ACC112 (cell line): ENCODE measurements around the gene PRKCG.

Experiments
- H2AFZ ChIP-seq: fragments of 200-600 bp; sonication (generic); one replicate; pipeline ENCODE4 v1.6.0; 2017; ENCODE audit warnings: antibody characterized with exemption, low read length; ENCODE audit not compliant: unreplicated experiment
- H3K27ac ChIP-seq: fragments of 200-600 bp; sonication (generic); 2 replicates; pipeline ENCODE4 v1.5.1; 2014; ENCODE audit warnings: low read depth, mild to moderate bottlenecking, antibody characterized with exemption, low read length, moderate library complexity
- H3K27me3 ChIP-seq: fragments of 200-600 bp; sonication (generic); 2 replicates; pipeline ENCODE4 v1.6.1; 2014; ENCODE audit warnings: mild to moderate bottlenecking, antibody characterized with exemption, low read length, moderate library complexity, mixed read lengths; ENCODE audit not compliant: insufficient read depth
- H3K36me3 ChIP-seq: fragments of 200-600 bp; sonication (generic); 2 replicates; pipeline ENCODE4 v1.6.1; 2016; ENCODE audit warnings: mild to moderate bottlenecking, antibody characterized with exemption, low read length, moderate library complexity, mixed read lengths; ENCODE audit not compliant: insufficient read depth
- H3K4me1 ChIP-seq: fragments of 200-600 bp; sonication (generic); one replicate; pipeline ENCODE4 v1.6.1; 2016; ENCODE audit warnings: low read length, mixed read lengths; ENCODE audit not compliant: insufficient read depth, unreplicated experiment, control insufficient read depth
- H3K4me3 ChIP-seq: fragments of 200-600 bp; sonication (generic); 2 replicates; pipeline ENCODE4 v1.5.1; 2014; ENCODE audit warnings: mild to moderate bottlenecking, low read depth, low read length
- H3K79me2 ChIP-seq: fragments of 200-600 bp; sonication (generic); one replicate; pipeline ENCODE4 v1.6.0; 2016; ENCODE audit warnings: low read length; ENCODE audit not compliant: control insufficient read depth, unreplicated experiment, insufficient read depth

PRKCG gene

DNA sequence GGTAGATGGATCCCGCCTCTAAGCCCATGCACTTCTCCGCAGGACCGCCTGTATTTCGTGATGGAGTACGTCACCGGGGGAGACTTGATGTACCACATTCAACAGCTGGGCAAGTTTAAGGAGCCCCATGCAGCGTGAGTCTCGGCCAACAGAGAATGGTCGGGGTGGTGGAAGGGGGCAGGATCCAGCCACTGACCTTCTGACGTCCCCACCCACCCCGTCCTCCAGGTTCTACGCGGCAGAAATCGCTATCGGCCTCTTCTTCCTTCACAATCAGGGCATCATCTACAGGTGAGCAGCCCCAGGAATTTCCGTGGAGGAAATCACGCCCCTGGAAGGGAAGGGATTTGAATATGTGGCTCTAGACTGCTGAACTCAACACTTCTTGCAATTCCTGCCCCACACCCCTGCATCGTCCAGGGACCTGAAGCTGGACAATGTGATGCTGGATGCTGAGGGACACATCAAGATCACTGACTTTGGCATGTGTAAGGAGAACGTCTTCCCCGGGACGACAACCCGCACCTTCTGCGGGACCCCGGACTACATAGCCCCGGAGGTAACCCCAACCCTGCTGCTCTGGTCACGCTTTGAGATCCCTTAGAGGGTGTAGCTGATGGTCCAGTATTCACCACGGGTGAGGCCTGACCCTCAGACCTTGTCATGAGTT is 18.3 kb downstream of the PRKCG start:
- no peaks in the 10 kb centered on the region for H3K79me2 ChIP-seq
- H3K27me3 ChIP-seq, result peaks cover 28% of the 10 kb centered on the region

DNA sequence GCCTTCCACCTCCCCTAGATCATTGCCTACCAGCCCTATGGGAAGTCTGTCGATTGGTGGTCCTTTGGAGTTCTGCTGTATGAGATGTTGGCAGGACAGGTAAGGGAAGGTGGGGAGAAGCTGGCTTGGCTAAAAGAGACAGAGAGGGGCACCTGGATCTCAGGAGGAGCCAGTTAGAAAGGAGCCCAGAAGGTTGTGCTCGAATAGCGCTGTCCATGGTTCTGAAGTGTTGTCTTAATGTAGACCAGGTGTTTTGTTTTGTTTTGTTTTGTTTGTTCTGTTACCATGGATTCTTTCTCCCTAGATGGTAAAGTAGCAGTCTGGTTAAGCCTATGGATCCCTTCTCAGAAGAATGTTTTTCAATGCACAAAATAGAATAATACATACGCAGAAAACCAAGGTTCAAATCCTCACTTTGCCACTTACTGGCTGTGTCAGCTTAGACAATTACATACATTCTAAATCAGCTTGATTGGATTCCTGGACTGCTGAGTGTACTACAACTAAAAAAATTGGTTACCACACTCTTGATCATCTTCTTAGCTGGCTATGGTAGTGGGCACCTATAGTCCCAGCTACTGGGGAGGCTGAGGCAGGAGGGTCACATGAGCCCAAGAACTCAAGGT is 21.2 kb downstream of the PRKCG start:
- no peak overlapping the region for H3K27ac ChIP-seq
- peaks cover 5% of the 10 kb centered on the region for H3K4me1 ChIP-seq
- peaks cover 36% of the 10 kb centered on the region for H3K27me3 ChIP-seq
- H3K36me3 ChIP-seq, result no peaks in the 10 kb centered on the region
- H3K4me3 ChIP-seq, result no peak overlapping the region
- no peak overlapping the region for H2AFZ ChIP-seq
- no peaks in the 10 kb centered on the region for H3K79me2 ChIP-seq

More for the DNA sequence above, 18.3 kb downstream of the PRKCG start:
- Histone ChIP-seq H2AFZ (no peak overlapping the region), H3K36me3 (no peaks in the 10 kb centered on the region), H3K27ac (no peak overlapping the region), H3K4me1 (no peaks in the 10 kb centered on the region), H3K4me3 (no peak overlapping the region)

DNA sequence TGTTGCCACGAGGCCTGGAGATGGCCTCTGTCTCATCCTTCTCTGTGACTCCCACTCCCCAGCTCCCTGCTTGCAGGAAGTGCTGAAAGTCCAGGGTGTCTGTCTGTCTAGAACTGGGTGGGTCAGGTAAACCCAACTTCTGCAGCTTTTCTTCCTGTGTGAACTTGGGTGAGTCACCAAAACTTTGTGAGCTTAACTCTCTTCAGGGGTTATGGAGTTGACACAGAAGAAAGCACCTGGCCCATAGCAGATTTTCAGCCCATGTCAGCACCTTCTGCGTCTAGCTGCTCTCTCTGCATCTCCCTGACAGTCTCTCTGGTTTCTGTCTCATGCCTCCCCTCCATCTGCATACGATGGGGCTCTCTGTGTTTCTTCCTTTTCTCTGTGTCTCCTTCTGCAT is 22.9 kb downstream of the PRKCG start:
- Histone ChIP-seq H2AFZ (no peak overlapping the region), H3K79me2 (no peaks in the 10 kb centered on the region), H3K27ac (no peak overlapping the region), H3K27me3 (peaks cover 45% of the 10 kb centered on the region), H3K4me3 (no peak overlapping the region), H3K4me1 (peaks cover 5% of the 10 kb centered on the region), H3K36me3 (no peaks in the 10 kb centered on the region)

DNA sequence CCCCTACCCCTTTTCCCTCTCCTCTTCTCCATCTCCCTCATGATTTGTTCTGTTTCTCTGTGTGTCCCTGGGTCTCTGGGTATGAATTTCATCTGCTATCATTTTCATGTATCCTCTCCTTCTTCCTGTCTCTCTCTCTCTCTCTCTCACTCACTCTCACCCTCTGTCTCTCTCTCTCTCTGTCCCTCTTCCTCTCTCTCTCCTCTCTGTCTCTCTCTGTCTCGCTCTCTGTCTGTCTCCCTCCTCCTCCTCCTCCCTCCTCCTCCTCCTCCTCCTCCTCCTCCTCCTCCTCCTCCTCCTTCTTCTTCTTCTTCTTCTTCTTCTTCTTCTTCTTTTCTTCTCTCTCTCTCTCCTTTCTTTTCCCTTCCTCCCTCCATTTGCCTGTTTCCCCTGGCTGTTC is 23.8 kb downstream of the PRKCG start:
- Histone ChIP-seq H3K4me1 (peaks cover 5% of the 10 kb centered on the region), H3K79me2 (no peaks in the 10 kb centered on the region), H2AFZ (no peak overlapping the region), H3K27me3 (peaks cover 54% of the 10 kb centered on the region), H3K27ac (no peak overlapping the region), H3K4me3 (no peak overlapping the region), H3K36me3 (no peaks in the 10 kb centered on the region)

DNA sequence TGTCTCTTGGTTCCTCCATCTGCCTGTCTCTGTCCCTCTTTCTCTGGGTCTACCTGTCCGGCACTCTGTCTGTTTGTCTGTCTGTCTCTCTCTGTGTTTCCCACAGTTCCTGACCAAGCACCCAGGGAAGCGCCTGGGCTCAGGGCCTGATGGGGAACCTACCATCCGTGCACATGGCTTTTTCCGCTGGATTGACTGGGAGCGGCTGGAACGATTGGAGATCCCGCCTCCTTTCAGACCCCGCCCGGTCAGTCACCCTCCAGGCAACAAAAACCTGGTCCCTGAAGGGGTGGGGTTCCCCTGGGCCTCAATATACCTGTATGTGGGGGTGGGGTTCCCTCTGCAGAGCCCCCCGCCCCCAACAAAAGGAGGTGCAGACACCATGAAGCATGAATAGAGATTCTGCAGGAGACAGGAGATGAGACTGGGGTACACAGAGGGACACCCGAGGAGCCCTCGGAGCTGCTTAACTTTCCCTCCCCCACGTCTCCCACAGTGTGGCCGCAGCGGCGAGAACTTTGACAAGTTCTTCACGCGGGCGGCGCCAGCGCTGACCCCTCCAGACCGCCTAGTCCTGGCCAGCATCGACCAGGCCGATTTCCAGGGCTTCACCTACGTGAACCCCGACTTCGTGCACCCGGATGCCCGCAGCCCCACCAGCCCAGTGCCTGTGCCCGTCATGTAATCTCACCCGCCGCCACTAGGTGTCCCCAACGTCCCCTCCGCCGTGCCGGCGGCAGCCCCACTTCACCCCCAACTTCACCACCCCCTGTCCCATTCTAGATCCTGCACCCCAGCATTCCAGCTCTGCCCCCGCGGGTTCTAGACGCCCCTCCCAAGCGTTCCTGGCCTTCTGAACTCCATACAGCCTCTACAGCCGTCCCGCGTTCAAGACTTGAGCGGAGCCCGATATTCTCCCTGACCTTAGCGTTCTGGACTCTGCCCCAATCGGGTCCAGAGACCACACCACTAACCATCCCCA is 24.5 kb downstream of the PRKCG start:
- H3K36me3 ChIP-seq, result no peaks in the 10 kb centered on the region
- no peak overlapping the region for H2AFZ ChIP-seq
- no peaks in the 10 kb centered on the region for H3K79me2 ChIP-seq
- no peak overlapping the region for H3K4me3 ChIP-seq
- H3K4me1 ChIP-seq, result peaks cover 5% of the 10 kb centered on the region
- H3K27me3 ChIP-seq, result peaks cover 54% of the 10 kb centered on the region
- no peak overlapping the region for H3K27ac ChIP-seq

DNA sequence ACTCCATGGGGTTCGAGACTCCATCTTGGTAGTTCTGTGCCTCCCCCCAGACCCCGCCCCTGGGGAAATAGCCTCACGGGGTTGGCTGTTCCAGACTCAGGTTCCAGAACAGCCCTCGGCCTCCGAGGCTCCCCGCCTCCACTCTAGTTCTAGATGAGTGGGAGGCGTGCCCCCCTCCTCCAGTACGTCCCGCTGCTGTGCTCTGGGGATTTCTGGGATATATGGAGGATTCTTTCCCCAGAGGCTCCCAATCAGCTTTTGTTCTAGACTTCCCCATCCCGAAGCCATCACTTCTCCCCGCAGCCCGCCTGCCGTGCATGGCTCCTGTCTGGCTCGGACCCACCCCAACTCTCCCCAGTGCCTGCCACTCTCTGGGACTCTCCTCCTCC is 25.2 kb downstream of the PRKCG start:
- no peak overlapping the region for H3K27ac ChIP-seq
- H2AFZ ChIP-seq, result no peak overlapping the region
- no peaks in the 10 kb centered on the region for H3K79me2 ChIP-seq
- H3K4me3 ChIP-seq, result no peak overlapping the region
- H3K27me3 ChIP-seq, result peaks cover 54% of the 10 kb centered on the region
- H3K4me1 ChIP-seq, result peaks cover 5% of the 10 kb centered on the region
- no peaks in the 10 kb centered on the region for H3K36me3 ChIP-seq

DNA sequence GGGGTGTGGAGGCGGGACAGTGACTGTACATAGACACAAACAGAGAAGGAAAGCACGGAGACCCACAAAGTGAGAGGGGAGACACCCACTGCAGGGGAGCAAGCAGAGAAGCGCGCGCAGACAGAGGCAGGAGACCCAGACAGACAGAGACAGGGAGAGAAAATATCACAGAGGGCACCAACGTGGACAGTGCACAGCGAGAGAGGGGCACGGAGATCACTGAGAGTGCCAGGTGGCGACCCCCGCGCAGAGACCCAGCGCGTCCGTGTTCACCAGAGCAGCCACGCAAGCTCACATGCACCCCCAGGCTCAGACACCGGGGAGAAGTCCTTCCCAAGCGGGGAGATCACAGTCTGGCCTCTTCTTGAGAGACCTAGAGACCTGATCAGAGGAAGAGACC is 25.7 kb downstream of the PRKCG start:
- Histone ChIP-seq H3K4me3 (no peak overlapping the region), H3K36me3 (no peaks in the 10 kb centered on the region), H3K27ac (no peak overlapping the region), H2AFZ (no peak overlapping the region), H3K4me1 (peaks cover 5% of the 10 kb centered on the region), H3K79me2 (no peaks in the 10 kb centered on the region), H3K27me3 (peaks cover 54% of the 10 kb centered on the region)

DNA sequence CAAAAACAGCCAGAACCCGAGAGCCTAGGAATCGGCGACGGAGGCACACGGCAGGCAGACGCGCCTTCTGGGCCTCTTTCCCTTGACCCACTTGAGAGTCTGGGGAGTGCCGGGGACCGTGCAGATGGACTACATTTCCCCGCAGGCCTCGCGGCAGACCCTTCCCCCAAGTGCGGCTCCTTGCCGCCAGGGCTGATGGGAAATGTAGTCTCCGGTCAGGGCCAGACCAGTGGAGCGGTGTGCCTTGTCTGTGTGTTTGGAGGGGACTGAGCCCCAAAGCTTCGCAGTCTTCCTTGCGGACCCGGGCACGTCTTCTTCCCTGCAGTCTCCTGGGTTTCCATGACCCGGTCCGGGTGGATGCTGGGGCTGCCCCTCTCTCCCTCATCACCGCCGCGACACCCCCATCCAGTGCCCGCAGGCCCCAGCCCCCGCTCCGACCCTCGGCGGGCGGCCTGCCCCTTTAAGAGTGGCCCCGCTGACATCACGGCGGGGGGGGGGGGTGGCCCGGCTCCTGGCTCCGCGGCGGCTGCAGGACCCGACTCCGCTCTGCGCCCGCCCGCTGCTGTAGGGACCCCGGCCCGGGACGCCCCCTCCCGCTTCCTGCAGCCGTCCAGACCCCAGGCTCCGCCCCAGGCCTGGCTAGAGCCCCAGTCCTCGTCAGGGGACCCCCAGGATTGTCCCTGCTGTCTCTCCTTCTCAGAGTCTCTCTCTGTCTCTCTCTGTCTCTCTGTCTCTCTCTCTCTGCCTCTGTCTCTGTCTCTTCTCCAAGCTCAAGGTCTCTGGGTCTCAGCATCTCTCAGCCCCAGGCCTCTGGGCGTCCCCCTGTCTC is 26.3 kb downstream of the PRKCG start:
- Histone ChIP-seq H3K4me1 (peaks cover 5% of the 10 kb centered on the region), H2AFZ (peak overlapping the region; percentile 43), H3K36me3 (no peaks in the 10 kb centered on the region), H3K79me2 (no peaks in the 10 kb centered on the region), H3K4me3 (peak overlapping the region; percentile 69), H3K27ac (no peak overlapping the region), H3K27me3 (peaks cover 54% of the 10 kb centered on the region)

DNA sequence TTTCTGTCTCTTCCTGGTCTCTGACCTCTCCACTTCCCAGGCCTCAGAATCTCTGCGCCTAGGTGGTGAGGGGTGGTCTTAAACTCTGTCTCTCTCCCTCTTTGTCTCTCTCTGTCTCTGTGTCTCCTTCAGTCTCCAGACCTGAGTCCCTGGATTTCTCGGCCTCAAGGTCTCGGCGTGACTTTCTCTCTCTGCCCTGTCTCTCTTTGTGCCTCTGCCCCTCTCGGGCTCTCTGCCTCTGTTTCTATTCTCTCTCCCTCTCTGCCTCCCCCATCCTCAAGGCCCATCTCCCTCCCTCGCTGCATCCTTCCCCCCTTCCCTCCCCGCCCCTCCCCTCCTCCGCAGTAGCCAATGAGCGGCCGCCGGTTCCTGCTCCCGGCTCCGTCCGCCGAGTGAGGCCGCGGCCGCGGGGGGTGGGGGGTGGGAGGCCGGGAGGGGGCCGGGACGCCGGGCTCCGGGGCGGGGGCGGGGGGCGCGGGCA is 27.0 kb downstream of the PRKCG start, which contains the start of gene CACNG7:
Gene CACNG7 (plus strand): TSS at position 344 of the 481 bp plus-strand sequence. CDS start 3,554 bp downstream, outside the sequence.
- H3K4me1 ChIP-seq, result peaks cover 5% of the 10 kb centered on the region
- peak within 1 kb of the TSS; percentile 43 for H2AFZ ChIP-seq
- no peaks in the 10 kb centered on the region for H3K36me3 ChIP-seq
- peaks cover 48% of the 10 kb centered on the region for H3K27me3 ChIP-seq
- H3K4me3 ChIP-seq, result peak within 1 kb of the TSS; percentile 69
- no peak within 1 kb of the TSS for H3K27ac ChIP-seq
- no peaks in the 10 kb centered on the region for H3K79me2 ChIP-seq
